H9 (cell line): Measurements from ENCODE around the gene JUP. TPM values are rescaled to one million over a fixed set of nuclear protein-coding genes. Genes with fewer than 3 reads are reported as not detected.

Experiments
- DNase-seq: peaks from one replicate; pipeline ENCODE4 v3.0.0-alpha.2; 2017
- H2AFZ ChIP-seq: one replicate; pipeline ENCODE4 v1.6.1; 2013; ENCODE audit warnings: mild to moderate bottlenecking, low read length, control low read depth, moderate library complexity
- H2AK5ac ChIP-seq: 2 replicates; pipeline ENCODE4 v1.6.1; 2013; ENCODE audit warnings: low read length, control low read depth, mixed read lengths; ENCODE audit not compliant: insufficient read length
- H2BK120ac ChIP-seq: one replicate; pipeline ENCODE4 v1.6.1; 2013; ENCODE audit warnings: low read depth, mild to moderate bottlenecking, low read length, control low read depth, inconsistent platforms; ENCODE audit not compliant: poor library complexity, severe bottlenecking
- H2BK12ac ChIP-seq: 2 replicates; pipeline ENCODE4 v1.6.1; 2013; ENCODE audit warnings: low read length, control low read depth, mixed read lengths, low read depth; ENCODE audit not compliant: insufficient read length
- H2BK15ac ChIP-seq: 2 replicates; pipeline ENCODE4 v1.6.1; 2013; ENCODE audit warnings: low read depth, low read length, control low read depth
- H2BK20ac ChIP-seq: one replicate; pipeline ENCODE4 v1.6.1; 2013; ENCODE audit warnings: low read depth, mild to moderate bottlenecking, low read length, control low read depth, inconsistent platforms; ENCODE audit not compliant: poor library complexity, severe bottlenecking
- H2BK5ac ChIP-seq: 2 replicates; pipeline ENCODE4 v1.6.1; 2013; ENCODE audit warnings: low read length, control low read depth, mixed read lengths; ENCODE audit not compliant: insufficient read length
- H3K14ac ChIP-seq: 2 replicates; pipeline ENCODE4 v1.6.1; 2013; ENCODE audit warnings: low read length, control low read depth; ENCODE audit not compliant: insufficient read depth
- H3K18ac ChIP-seq: 2 replicates; pipeline ENCODE4 v1.6.1; 2013; ENCODE audit warnings: low read depth, mild to moderate bottlenecking, mixed read lengths, low read length, control low read depth; ENCODE audit not compliant: insufficient read length
- H3K23ac ChIP-seq: 2 replicates; pipeline ENCODE4 v1.6.1; 2013; ENCODE audit warnings: low read length, control low read depth, mixed read lengths, low read depth; ENCODE audit not compliant: insufficient read length
- H3K23me2 ChIP-seq: 2 replicates; pipeline ENCODE4 v1.6.1; 2013; ENCODE audit warnings: low read depth, mild to moderate bottlenecking, mixed read lengths, low read length, control low read depth; ENCODE audit not compliant: insufficient read length, poor library complexity, severe bottlenecking
- H3K27ac ChIP-seq: 2 replicates; pipeline ENCODE4 v1.5.1; 2013; ENCODE audit warnings: low read length, control low read depth, mixed read lengths, low read depth; ENCODE audit not compliant: insufficient read length
- H3K27me3 ChIP-seq: 2 replicates; pipeline ENCODE4 v1.6.1; 2013; ENCODE audit warnings: low read length, control low read depth, inconsistent platforms; ENCODE audit not compliant: insufficient read depth
- H3K4ac ChIP-seq: 2 replicates; pipeline ENCODE4 v1.6.1; 2013; ENCODE audit warnings: low read depth, mild to moderate bottlenecking, control low read depth, inconsistent platforms, low read length, moderate library complexity
- H3K4me1 ChIP-seq: 2 replicates; pipeline ENCODE4 v1.6.1; 2013; ENCODE audit warnings: low read length, control low read depth, inconsistent platforms; ENCODE audit not compliant: insufficient read depth
- H3K4me2 ChIP-seq: 2 replicates; pipeline ENCODE4 v1.6.1; 2013; ENCODE audit warnings: low read length, control low read depth, mixed read lengths; ENCODE audit not compliant: insufficient read length, insufficient read depth
- H3K56ac ChIP-seq: 2 replicates; pipeline ENCODE4 v1.6.1; 2013; ENCODE audit warnings: low read depth, mild to moderate bottlenecking, mixed read lengths, low read length, control low read depth; ENCODE audit not compliant: insufficient read length
- H3K79me1 ChIP-seq: 2 replicates; pipeline ENCODE4 v1.6.1; 2013; ENCODE audit warnings: low read depth, mild to moderate bottlenecking, moderate library complexity, low read length, control low read depth, inconsistent platforms; ENCODE audit not compliant: insufficient read depth, poor library complexity, severe bottlenecking
- H3K79me2 ChIP-seq: 2 replicates; pipeline ENCODE4 v1.6.1; 2013; ENCODE audit warnings: low read length, control low read depth, inconsistent platforms; ENCODE audit not compliant: insufficient read depth
- H3K9ac ChIP-seq: 2 replicates; pipeline ENCODE4 v1.6.1; 2013; ENCODE audit warnings: low read length, control low read depth, mixed read lengths; ENCODE audit not compliant: insufficient read length; ENCODE audit errors: extremely low read depth
- H3K9me3 ChIP-seq: one replicate; pipeline ENCODE4 v1.6.1; 2013; ENCODE audit warnings: low read depth, low read length, inconsistent platforms; ENCODE audit not compliant: control insufficient read depth
- H3T11ph ChIP-seq: one replicate; pipeline ENCODE4 v1.6.1; 2013; ENCODE audit warnings: mild to moderate bottlenecking, low read length, control low read depth, inconsistent platforms
- H4K20me1 ChIP-seq: one replicate; pipeline ENCODE4 v1.6.1; 2013; ENCODE audit not compliant: control insufficient read depth, insufficient read length, insufficient read depth
- H4K5ac ChIP-seq: 2 replicates; pipeline ENCODE4 v1.6.1; 2013; ENCODE audit warnings: low read depth, mild to moderate bottlenecking, mixed read lengths, low read length, control low read depth; ENCODE audit not compliant: insufficient read length
- H4K8ac ChIP-seq: replicated peaks from 2 replicates; pipeline ENCODE4 v1.6.1; 2013; ENCODE audit warnings: low read length, control low read depth, mixed read lengths, low read depth; ENCODE audit not compliant: insufficient read length
- H4K91ac ChIP-seq: 2 replicates; pipeline ENCODE4 v1.6.1; 2013; ENCODE audit warnings: low read depth, mild to moderate bottlenecking, moderate library complexity, mixed read lengths, low read length, control low read depth; ENCODE audit not compliant: insufficient read length
- H3K27ac Mint-ChIP-seq, 3 experiments: 2 replicates in 2 of 3; 3 replicates in 1 of 3; pipeline ENCODE4 v1.8.0; 2020 to 2021; ENCODE audit warnings: mixed read lengths in 3 of 3, mild to moderate bottlenecking in 1 of 3, moderate library complexity in 1 of 3
- H3K27me3 Mint-ChIP-seq: 2 replicates; pipeline ENCODE4 v1.8.0; 2021; ENCODE audit warnings: low read depth, mild to moderate bottlenecking, moderate library complexity, mixed read lengths
- H3K36me3 Mint-ChIP-seq, 3 experiments: 2 replicates in 2 of 3; 3 replicates in 1 of 3; pipeline ENCODE4 v1.8.0; 2020 to 2021; ENCODE audit warnings: low read depth in 3 of 3, mixed read lengths in 3 of 3; ENCODE audit not compliant: insufficient read depth in 1 of 3
- H3K4me1 Mint-ChIP-seq, 2 experiments: 2 replicates each; pipeline ENCODE4 v1.8.0; 2020; ENCODE audit warnings: mixed read lengths in 2 of 2
- H3K4me3 Mint-ChIP-seq, 2 experiments: 2 replicates in 1 of 2; 3 replicates in 1 of 2; pipeline ENCODE4 v1.8.0; 2020 to 2021; ENCODE audit warnings: mild to moderate bottlenecking in 2 of 2, mixed read lengths in 2 of 2, moderate library complexity in 1 of 2
- H3K9me3 Mint-ChIP-seq, 2 experiments: 2 replicates in 1 of 2; 3 replicates in 1 of 2; pipeline ENCODE4 v1.8.0; 2020; ENCODE audit warnings: mild to moderate bottlenecking in 2 of 2, mixed read lengths in 2 of 2, moderate library complexity in 1 of 2
- CTCF ChIP-seq: fragments of 200-600 bp; sonication (generic); conservative IDR thresholded peaks from 3 replicates; pipeline ENCODE4 v1.8.0; 2021; ENCODE audit warnings: antibody characterized with exemption, mild to moderate bottlenecking
- WGBS: extraction: QIAGEN DNeasy Blood & Tissue Kit; methylation state at CpG from one replicate; pipeline ENCODE4 v1.1.7; 2013; ENCODE audit warnings: missing lambda C conversion rate, low lambda C conversion rate, mixed read lengths; ENCODE audit not compliant: insufficient read length; ENCODE audit errors: extremely low coverage; 5-methylcytosine and 5-hydroxymethylcytosine counted together
- total RNA-seq: library from RNA; stranded (reverse); gene quantifications from 2 replicates; pipeline ENCODE4 v1.2.1, GENCODE V29; 2021

The JUP gene
- total RNA-seq, 1 experiment from 2014 or later = 90.1 TPM

GRCh38 chr17:41823580-41823979 lies 37.1 kb upstream of the JUP start:
- no peak overlapping the region for H3K14ac ChIP-seq
- H3K27me3 Mint-ChIP-seq = no peaks in the 10 kb centered on the region
- peaks cover 8 to 18% of the 10 kb centered on the region in 2 experiments; a peak in 3 of 4 replicates for H3K4me1 Mint-ChIP-seq
- H3T11ph ChIP-seq = no peak overlapping the region
- no peak overlapping the region for H4K8ac ChIP-seq
- H2BK20ac ChIP-seq = no peak overlapping the region
- H2BK12ac ChIP-seq = no peak overlapping the region
- no peak overlapping the region for H2BK120ac ChIP-seq
- no peak overlapping the region for H2BK15ac ChIP-seq
- H3K4ac ChIP-seq = no peak overlapping the region
- H4K5ac ChIP-seq = no peak overlapping the region
- peak overlapping the region; percentile 45 to 72 (median 64); a peak in 4 of 7 replicates for H3K27ac Mint-ChIP-seq
- no peak overlapping the region for H2AFZ ChIP-seq
- TF ChIP-seq CTCF = no peak
- H3K23me2 ChIP-seq = no peaks in the 10 kb centered on the region
- no peaks in the 10 kb centered on the region for H4K20me1 ChIP-seq
- H3K27ac ChIP-seq = no peak overlapping the region
- no peaks in the 10 kb centered on the region for H3K79me2 ChIP-seq
- no peaks in the 10 kb centered on the region for H3K4me1 ChIP-seq
- H3K4me3 Mint-ChIP-seq = no peak overlapping the region; a peak in 1 of 5 replicates
- H3K9ac ChIP-seq = no peak overlapping the region
- no peak overlapping the region for H3K4me2 ChIP-seq
- no peak overlapping the region for H3K56ac ChIP-seq
- H3K18ac ChIP-seq = no peak overlapping the region
- no peaks in the 10 kb centered on the region for H3K27me3 ChIP-seq
- no peaks in the 10 kb centered on the region for H3K9me3 Mint-ChIP-seq
- H3K9me3 ChIP-seq = no peaks in the 10 kb centered on the region
- no peak overlapping the region for H4K91ac ChIP-seq
- H3K79me1 ChIP-seq = no peaks in the 10 kb centered on the region
- no CpG with 5 or more reads among the region's 7 CpGs for WGBS
- no peak overlapping the region for H3K23ac ChIP-seq
- no peak overlapping the region for H2BK5ac ChIP-seq
- no peak for DNase-seq
- H2AK5ac ChIP-seq = no peak overlapping the region
- peaks cover 17 to 57% (median 48%) of the 10 kb centered on the region in 3 experiments; a peak in 6 of 7 replicates for H3K36me3 Mint-ChIP-seq
